H9 (cell line): ENCODE data around the gene DUOX1. TPM values are rescaled to one million over a fixed set of nuclear protein-coding genes. Genes with fewer than 3 reads are reported as not detected.

ENCODE experiments used
- DNase-seq: peaks from one replicate; pipeline ENCODE4 v3.0.0-alpha.2; 2017
- H2AFZ ChIP-seq: one replicate; pipeline ENCODE4 v1.6.1; 2013; ENCODE audit warnings: mild to moderate bottlenecking, low read length, control low read depth, moderate library complexity
- H2AK5ac ChIP-seq: 2 replicates; pipeline ENCODE4 v1.6.1; 2013; ENCODE audit warnings: low read length, control low read depth, mixed read lengths; ENCODE audit not compliant: insufficient read length
- H2BK120ac ChIP-seq: one replicate; pipeline ENCODE4 v1.6.1; 2013; ENCODE audit warnings: low read depth, mild to moderate bottlenecking, low read length, control low read depth, inconsistent platforms; ENCODE audit not compliant: poor library complexity, severe bottlenecking
- H2BK12ac ChIP-seq: 2 replicates; pipeline ENCODE4 v1.6.1; 2013; ENCODE audit warnings: low read length, control low read depth, mixed read lengths, low read depth; ENCODE audit not compliant: insufficient read length
- H2BK15ac ChIP-seq: 2 replicates; pipeline ENCODE4 v1.6.1; 2013; ENCODE audit warnings: low read depth, low read length, control low read depth
- H2BK20ac ChIP-seq: one replicate; pipeline ENCODE4 v1.6.1; 2013; ENCODE audit warnings: low read depth, mild to moderate bottlenecking, low read length, control low read depth, inconsistent platforms; ENCODE audit not compliant: poor library complexity, severe bottlenecking
- H2BK5ac ChIP-seq: 2 replicates; pipeline ENCODE4 v1.6.1; 2013; ENCODE audit warnings: low read length, control low read depth, mixed read lengths; ENCODE audit not compliant: insufficient read length
- H3K14ac ChIP-seq: 2 replicates; pipeline ENCODE4 v1.6.1; 2013; ENCODE audit warnings: low read length, control low read depth; ENCODE audit not compliant: insufficient read depth
- H3K18ac ChIP-seq: 2 replicates; pipeline ENCODE4 v1.6.1; 2013; ENCODE audit warnings: low read depth, mild to moderate bottlenecking, mixed read lengths, low read length, control low read depth; ENCODE audit not compliant: insufficient read length
- H3K23ac ChIP-seq: 2 replicates; pipeline ENCODE4 v1.6.1; 2013; ENCODE audit warnings: low read length, control low read depth, mixed read lengths, low read depth; ENCODE audit not compliant: insufficient read length
- H3K23me2 ChIP-seq: 2 replicates; pipeline ENCODE4 v1.6.1; 2013; ENCODE audit warnings: low read depth, mild to moderate bottlenecking, mixed read lengths, low read length, control low read depth; ENCODE audit not compliant: insufficient read length, poor library complexity, severe bottlenecking
- H3K27ac ChIP-seq: 2 replicates; pipeline ENCODE4 v1.5.1; 2013; ENCODE audit warnings: low read length, control low read depth, mixed read lengths, low read depth; ENCODE audit not compliant: insufficient read length
- H3K27me3 ChIP-seq: 2 replicates; pipeline ENCODE4 v1.6.1; 2013; ENCODE audit warnings: low read length, control low read depth, inconsistent platforms; ENCODE audit not compliant: insufficient read depth
- H3K4ac ChIP-seq: 2 replicates; pipeline ENCODE4 v1.6.1; 2013; ENCODE audit warnings: low read depth, mild to moderate bottlenecking, control low read depth, inconsistent platforms, low read length, moderate library complexity
- H3K4me1 ChIP-seq: 2 replicates; pipeline ENCODE4 v1.6.1; 2013; ENCODE audit warnings: low read length, control low read depth, inconsistent platforms; ENCODE audit not compliant: insufficient read depth
- H3K4me2 ChIP-seq: 2 replicates; pipeline ENCODE4 v1.6.1; 2013; ENCODE audit warnings: low read length, control low read depth, mixed read lengths; ENCODE audit not compliant: insufficient read length, insufficient read depth
- H3K56ac ChIP-seq: 2 replicates; pipeline ENCODE4 v1.6.1; 2013; ENCODE audit warnings: low read depth, mild to moderate bottlenecking, mixed read lengths, low read length, control low read depth; ENCODE audit not compliant: insufficient read length
- H3K79me1 ChIP-seq: 2 replicates; pipeline ENCODE4 v1.6.1; 2013; ENCODE audit warnings: low read depth, mild to moderate bottlenecking, moderate library complexity, low read length, control low read depth, inconsistent platforms; ENCODE audit not compliant: insufficient read depth, poor library complexity, severe bottlenecking
- H3K79me2 ChIP-seq: 2 replicates; pipeline ENCODE4 v1.6.1; 2013; ENCODE audit warnings: low read length, control low read depth, inconsistent platforms; ENCODE audit not compliant: insufficient read depth
- H3K9ac ChIP-seq: 2 replicates; pipeline ENCODE4 v1.6.1; 2013; ENCODE audit warnings: low read length, control low read depth, mixed read lengths; ENCODE audit not compliant: insufficient read length; ENCODE audit errors: extremely low read depth
- H3K9me3 ChIP-seq: one replicate; pipeline ENCODE4 v1.6.1; 2013; ENCODE audit warnings: low read depth, low read length, inconsistent platforms; ENCODE audit not compliant: control insufficient read depth
- H3T11ph ChIP-seq: one replicate; pipeline ENCODE4 v1.6.1; 2013; ENCODE audit warnings: mild to moderate bottlenecking, low read length, control low read depth, inconsistent platforms
- H4K20me1 ChIP-seq: one replicate; pipeline ENCODE4 v1.6.1; 2013; ENCODE audit not compliant: control insufficient read depth, insufficient read length, insufficient read depth
- H4K5ac ChIP-seq: 2 replicates; pipeline ENCODE4 v1.6.1; 2013; ENCODE audit warnings: low read depth, mild to moderate bottlenecking, mixed read lengths, low read length, control low read depth; ENCODE audit not compliant: insufficient read length
- H4K8ac ChIP-seq: replicated peaks from 2 replicates; pipeline ENCODE4 v1.6.1; 2013; ENCODE audit warnings: low read length, control low read depth, mixed read lengths, low read depth; ENCODE audit not compliant: insufficient read length
- H4K91ac ChIP-seq: 2 replicates; pipeline ENCODE4 v1.6.1; 2013; ENCODE audit warnings: low read depth, mild to moderate bottlenecking, moderate library complexity, mixed read lengths, low read length, control low read depth; ENCODE audit not compliant: insufficient read length
- H3K27ac Mint-ChIP-seq, 3 experiments: 2 replicates in 2 of 3; 3 replicates in 1 of 3; pipeline ENCODE4 v1.8.0; 2020 to 2021; ENCODE audit warnings: mixed read lengths in 3 of 3, mild to moderate bottlenecking in 1 of 3, moderate library complexity in 1 of 3
- H3K27me3 Mint-ChIP-seq: 2 replicates; pipeline ENCODE4 v1.8.0; 2021; ENCODE audit warnings: low read depth, mild to moderate bottlenecking, moderate library complexity, mixed read lengths
- H3K36me3 Mint-ChIP-seq, 3 experiments: 2 replicates in 2 of 3; 3 replicates in 1 of 3; pipeline ENCODE4 v1.8.0; 2020 to 2021; ENCODE audit warnings: low read depth in 3 of 3, mixed read lengths in 3 of 3; ENCODE audit not compliant: insufficient read depth in 1 of 3
- H3K4me1 Mint-ChIP-seq, 2 experiments: 2 replicates each; pipeline ENCODE4 v1.8.0; 2020; ENCODE audit warnings: mixed read lengths in 2 of 2
- H3K4me3 Mint-ChIP-seq, 2 experiments: 2 replicates in 1 of 2; 3 replicates in 1 of 2; pipeline ENCODE4 v1.8.0; 2020 to 2021; ENCODE audit warnings: mild to moderate bottlenecking in 2 of 2, mixed read lengths in 2 of 2, moderate library complexity in 1 of 2
- H3K9me3 Mint-ChIP-seq, 2 experiments: 2 replicates in 1 of 2; 3 replicates in 1 of 2; pipeline ENCODE4 v1.8.0; 2020; ENCODE audit warnings: mild to moderate bottlenecking in 2 of 2, mixed read lengths in 2 of 2, moderate library complexity in 1 of 2
- CTCF ChIP-seq: fragments of 200-600 bp; sonication (generic); conservative IDR thresholded peaks from 3 replicates; pipeline ENCODE4 v1.8.0; 2021; ENCODE audit warnings: antibody characterized with exemption, mild to moderate bottlenecking
- WGBS: extraction: QIAGEN DNeasy Blood & Tissue Kit; methylation state at CpG from one replicate; pipeline ENCODE4 v1.1.7; 2013; ENCODE audit warnings: missing lambda C conversion rate, low lambda C conversion rate, mixed read lengths; ENCODE audit not compliant: insufficient read length; ENCODE audit errors: extremely low coverage; 5-methylcytosine and 5-hydroxymethylcytosine counted together
- total RNA-seq: library from RNA; stranded (reverse); gene quantifications from 2 replicates; pipeline ENCODE4 v1.2.1, GENCODE V29; 2021

Gene DUOX1
- total RNA-seq, 1 experiment from 2014 or later: 2.6 TPM

DNA sequence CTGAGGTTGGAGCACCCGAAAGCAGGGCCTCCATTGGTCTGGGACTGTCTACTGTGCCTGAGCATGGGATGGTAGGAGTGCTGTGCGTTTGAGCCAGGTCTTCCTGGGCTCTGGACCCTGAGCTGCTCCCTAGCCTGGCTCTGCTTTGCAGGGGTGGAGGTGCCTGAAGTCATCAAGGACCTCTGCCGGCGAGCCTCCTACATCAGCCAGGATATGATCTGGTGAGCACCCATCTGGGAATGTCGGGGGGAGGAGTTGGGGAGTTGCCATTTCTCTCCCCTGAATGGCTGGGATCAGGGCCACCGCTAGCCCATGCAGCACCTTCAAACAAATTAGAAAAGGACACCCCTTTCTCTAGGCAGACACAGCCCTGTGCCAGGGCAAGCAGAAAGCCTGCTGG is 20.7 kb downstream of the DUOX1 start:
- no peaks in the 10 kb centered on the region for H3K36me3 Mint-ChIP-seq
- H3K27ac Mint-ChIP-seq: no peak overlapping the region
- Histone ChIP-seq H2BK15ac (no peak overlapping the region), H3K18ac (peak overlapping the region; percentile 40), H4K91ac (no peak overlapping the region), H3K56ac (no peak overlapping the region), H3K23me2 (no peaks in the 10 kb centered on the region), H2AFZ (no peak overlapping the region), H3K4me2 (no peak overlapping the region), H3K4me1 (no peaks in the 10 kb centered on the region), H2BK5ac (no peak overlapping the region), H3K14ac (0 out of 2 replicates have a peak overlapping the region, but pooled peaks have one; percentile 28), H3K79me2 (no peaks in the 10 kb centered on the region), H4K5ac (no peak overlapping the region), H3K27ac (no peak overlapping the region), H2BK12ac (no peak overlapping the region), H2BK120ac (no peak overlapping the region), H2AK5ac (no peak overlapping the region), H3K79me1 (no peaks in the 10 kb centered on the region), H3K27me3 (no peaks in the 10 kb centered on the region), H3K9ac (no peak overlapping the region), H3K4ac (no peak overlapping the region), H3K23ac (no peak overlapping the region), H4K8ac (no peak overlapping the region), H2BK20ac (no peak overlapping the region), H4K20me1 (no peaks in the 10 kb centered on the region), H3K9me3 (no peaks in the 10 kb centered on the region), H3T11ph (no peak overlapping the region)
- peaks cover 21% of the 10 kb centered on the region for H3K27me3 Mint-ChIP-seq
- no peak for DNase-seq
- no peak overlapping the region for H3K4me3 Mint-ChIP-seq
- H3K9me3 Mint-ChIP-seq: no peaks in the 10 kb centered on the region
- H3K4me1 Mint-ChIP-seq: peaks cover 5 to 7% of the 10 kb centered on the region in 2 experiments; a peak in 3 of 4 replicates
- TF ChIP-seq CTCF: no peak
- no CpG with 5 or more reads among the region's 6 CpGs for WGBS
